ENCODE measurements around the gene SPATC1L. TPM values are rescaled to one million over a fixed set of nuclear protein-coding genes. Genes with fewer than 3 reads are reported as not detected.
A peak's percentile ranks its signal among the peaks of the same experiment; 100 is the strongest.

The SPATC1L gene
- total and polyA plus RNA-seq, 7 donors: 1.9 to 6.0 (median 3.9) TPM

- TF ChIP-seq, protein P1, sequence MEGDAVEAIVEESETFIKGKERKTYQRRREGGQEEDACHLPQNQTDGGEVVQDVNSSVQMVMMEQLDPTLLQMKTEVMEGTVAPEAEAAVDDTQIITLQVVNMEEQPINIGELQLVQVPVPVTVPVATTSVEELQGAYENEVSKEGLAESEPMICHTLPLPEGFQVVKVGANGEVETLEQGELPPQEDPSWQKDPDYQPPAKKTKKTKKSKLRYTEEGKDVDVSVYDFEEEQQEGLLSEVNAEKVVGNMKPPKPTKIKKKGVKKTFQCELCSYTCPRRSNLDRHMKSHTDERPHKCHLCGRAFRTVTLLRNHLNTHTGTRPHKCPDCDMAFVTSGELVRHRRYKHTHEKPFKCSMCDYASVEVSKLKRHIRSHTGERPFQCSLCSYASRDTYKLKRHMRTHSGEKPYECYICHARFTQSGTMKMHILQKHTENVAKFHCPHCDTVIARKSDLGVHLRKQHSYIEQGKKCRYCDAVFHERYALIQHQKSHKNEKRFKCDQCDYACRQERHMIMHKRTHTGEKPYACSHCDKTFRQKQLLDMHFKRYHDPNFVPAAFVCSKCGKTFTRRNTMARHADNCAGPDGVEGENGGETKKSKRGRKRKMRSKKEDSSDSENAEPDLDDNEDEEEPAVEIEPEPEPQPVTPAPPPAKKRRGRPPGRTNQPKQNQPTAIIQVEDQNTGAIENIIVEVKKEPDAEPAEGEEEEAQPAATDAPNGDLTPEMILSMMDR (IDR thresholded peaks at IDR 0.05): no peak
- ATAC-seq (peak in 1 of 4 donors; percentile 24), DNase-seq (no peak)
- Histone ChIP-seq H3K36me3 (ENCODE audit: insufficient read depth in 1 of 2, low read depth in 1 of 2) (peaks cover 0 to 75% of the 10 kb centered on the region in 2 donors), H3K27me3 (ENCODE audit: insufficient read depth in 3 of 3, low read length in 2 of 3) (no peaks in the 10 kb centered on the region), H3K27ac (no peak overlapping the region), H3K4me3 (no peak overlapping the region), H3K9me3 (no peaks in the 10 kb centered on the region), H3K4me1 (no peaks in the 10 kb centered on the region)
- 85 to 90% (median 90%) methylated on average over 15 to 20 of the region's 20 CpGs for WGBS, 3 donors
- intact Hi-C loops (cut with DNase I): no loop called here
Observed at GRCh38 chr21:46215436-46216131, 31.3 kb upstream of the SPATC1L start.

- intact Hi-C loops (cut with DNase I): no loop called here
- DNase-seq (no peak), ATAC-seq (no peak)
- Histone ChIP-seq H3K9me3 (no peaks in the 10 kb centered on the region), H3K4me1 (no peaks in the 10 kb centered on the region), H3K27me3 (ENCODE audit: insufficient read depth in 3 of 3, low read length in 2 of 3) (no peaks in the 10 kb centered on the region), H3K27ac (no peak overlapping the region), H3K4me3 (no peak overlapping the region), H3K36me3 (ENCODE audit: insufficient read depth in 1 of 2, low read depth in 1 of 2) (peaks cover 0 to 73% of the 10 kb centered on the region in 2 donors)
- WGBS, 3 donors: 90 to 94% (median 92%) methylated on average over 27 of the region's 27 CpGs
- TF ChIP-seq, protein P1 (IDR thresholded peaks at IDR 0.05): no peak
Observed at GRCh38 chr21:46214478-46215340, 30.4 kb upstream of the SPATC1L start.

DNA sequence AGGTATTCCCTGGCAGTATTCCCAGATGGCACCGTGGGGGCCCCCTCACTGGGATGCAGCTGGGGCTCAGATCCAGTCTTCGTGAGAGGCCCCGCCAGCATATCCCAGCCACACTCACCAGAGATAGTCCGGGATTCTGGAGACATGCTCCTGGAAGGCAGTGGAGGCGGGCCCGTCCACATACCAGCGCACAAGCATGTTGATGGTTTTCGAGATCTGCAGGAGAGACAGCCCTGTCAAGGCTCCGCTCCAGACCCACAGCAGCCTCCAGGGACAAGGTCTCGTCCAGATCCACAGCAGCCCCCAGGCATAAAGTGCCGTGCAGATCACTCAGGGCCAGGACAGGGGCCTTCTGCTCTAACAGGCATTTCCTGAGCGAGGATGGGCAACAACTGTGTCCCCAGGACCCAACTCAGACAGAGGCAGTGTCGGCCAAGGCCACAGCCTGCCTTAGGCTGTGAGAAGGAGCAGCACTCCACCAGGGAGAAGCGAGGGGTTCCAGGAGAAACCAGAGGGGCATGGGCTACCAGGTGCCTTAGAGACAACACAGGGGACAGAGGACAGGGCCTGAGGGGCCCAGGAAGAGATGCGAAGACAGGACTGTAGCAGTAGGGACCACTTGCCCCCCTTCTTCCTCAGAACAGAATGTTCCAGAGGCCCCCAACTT is 29.5 kb upstream of the SPATC1L start:
- H3K27me3 ChIP-seq (ENCODE audit: insufficient read depth in 3 of 3, low read length in 2 of 3): no peaks in the 10 kb centered on the region
- peaks cover 0 to 73% of the 10 kb centered on the region in 2 donors for H3K36me3 ChIP-seq (ENCODE audit: insufficient read depth in 1 of 2, low read depth in 1 of 2)
- intact Hi-C loops (cut with DNase I): no loop called here
- no peaks in the 10 kb centered on the region for H3K9me3 ChIP-seq
- H3K4me3 ChIP-seq: no peak overlapping the region
- TF ChIP-seq, protein P1 (IDR thresholded peaks at IDR 0.05): no peak
- WGBS, 3 donors: 84 to 88% (median 85%) methylated on average over 15 of the region's 15 CpGs
- H3K27ac ChIP-seq: no peak overlapping the region
- ATAC-seq: no peak
- H3K4me1 ChIP-seq: no peaks in the 10 kb centered on the region
- DNase-seq: no peak

DNA sequence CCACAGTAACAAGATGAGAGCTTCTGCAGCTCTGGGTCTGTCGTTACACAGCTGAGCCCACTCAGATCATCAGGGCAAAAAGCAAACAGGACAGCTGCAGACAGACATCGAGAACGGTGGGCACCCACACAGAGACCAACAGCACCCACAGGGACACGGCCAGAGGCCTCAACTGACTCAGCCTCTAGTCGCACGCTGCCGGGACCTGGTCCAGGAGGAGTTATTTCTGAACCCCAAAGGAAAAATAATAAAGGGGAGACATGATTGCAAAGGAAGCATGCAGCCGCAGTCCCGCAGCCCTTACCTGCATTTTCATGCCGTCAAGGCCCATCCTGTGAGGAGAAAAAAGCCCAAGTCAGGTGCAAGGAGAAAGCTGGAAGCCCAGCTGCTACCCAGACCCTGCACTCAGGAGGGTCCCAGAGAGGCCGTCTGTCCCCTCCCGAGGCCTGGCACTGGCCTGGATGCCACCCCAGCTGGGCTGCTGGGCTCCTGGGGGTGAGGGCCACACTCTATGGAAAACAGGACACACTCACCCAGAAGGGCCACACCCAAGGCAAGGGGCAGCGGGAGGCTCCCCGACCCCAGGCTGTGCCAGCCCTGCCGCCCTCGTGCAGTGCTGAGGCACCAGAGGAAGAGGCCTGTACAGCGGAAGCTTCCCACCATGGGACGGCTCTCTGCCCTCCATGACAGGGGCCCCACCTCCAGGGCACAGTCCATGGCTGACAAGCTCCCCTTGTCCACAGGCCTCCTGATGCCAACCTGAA is 28.6 kb upstream of the SPATC1L start:
- 91 to 94% (median 92%) methylated on average over 18 of the region's 18 CpGs for WGBS, 3 donors
- Histone ChIP-seq H3K4me3 (no peak overlapping the region), H3K36me3 (ENCODE audit: insufficient read depth in 1 of 2, low read depth in 1 of 2) (peaks cover 0 to 82% of the 10 kb centered on the region in 2 donors), H3K27me3 (ENCODE audit: insufficient read depth in 3 of 3, low read length in 2 of 3) (no peaks in the 10 kb centered on the region), H3K9me3 (no peaks in the 10 kb centered on the region), H3K27ac (no peak overlapping the region), H3K4me1 (no peaks in the 10 kb centered on the region)
- TF ChIP-seq, protein P1 (IDR thresholded peaks at IDR 0.05): no peak
- no peak for DNase-seq
- intact Hi-C loops (cut with DNase I): no loop called here
- ATAC-seq: no peak

Measured in psoas muscle (tissue), 8 donors.